ENCODE measurements around the gene TAS2R50.

TAS2R50 gene

DNA sequence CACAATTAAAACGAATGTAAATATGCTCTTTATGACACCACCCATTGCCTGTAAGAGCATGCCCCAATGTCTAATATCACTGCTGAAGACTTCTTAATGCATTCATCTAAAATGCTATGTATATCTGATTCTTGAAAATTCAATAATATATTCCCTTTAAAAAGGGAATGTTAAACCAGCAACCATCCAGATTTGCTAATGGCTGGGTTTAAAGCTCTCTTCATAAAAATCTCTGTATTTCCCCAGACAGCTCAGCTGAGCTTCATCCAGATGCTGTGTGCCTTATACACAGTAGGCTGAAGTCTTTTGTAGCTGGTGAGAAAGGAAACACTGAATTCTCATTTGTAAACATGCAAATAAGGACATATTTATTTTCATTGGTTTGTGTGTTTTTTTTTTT, 47.5 kb downstream of the TAS2R50 start, which contains the start of gene TAS2R14:
Gene TAS2R14, minus strand, starts transcription at position 101 of the 400 bp plus-strand sequence. Its CDS starts 56 bp downstream, at position 45.
- no peaks in the 10 kb centered on the region for H3K27me3 ChIP-seq (ENCODE audit: insufficient read depth, insufficient read length)
- DNase-seq (ENCODE audit: low read depth, low spot score) = no peak
- H3K4me1 ChIP-seq (ENCODE audit: insufficient read depth, insufficient read length) = peaks cover 3% of the 10 kb centered on the region
- no peak within 1 kb of the TSS for H3K4me3 ChIP-seq (ENCODE audit: insufficient read length, low read depth)
- no peak within 1 kb of the TSS for H3K9ac ChIP-seq (ENCODE audit: insufficient read length, low read depth)
- no peaks in the 10 kb centered on the region for H3K36me3 ChIP-seq (ENCODE audit: insufficient read depth, insufficient read length, low read length)
- H3K9me3 ChIP-seq (ENCODE audit: insufficient read depth, low read length) = peaks cover 14% of the 10 kb centered on the region
- TF ChIP-seq ZNF274 (IDR thresholded peaks at IDR 0.05; ENCODE audit: low read depth, low read length) = no peak
- no peak for TF ChIP-seq SUZ12 (IDR thresholded peaks at IDR 0.05; ENCODE audit: extremely low read depth, insufficient read depth, insufficient read length)
- TF ChIP-seq YY1 (IDR thresholded peaks at IDR 0.05; ENCODE audit: insufficient read depth, insufficient read length) = no peak

GRCh38 chr12:10936506-10936905, 50.2 kb downstream of the TAS2R50 start:
- H3K27me3 ChIP-seq (ENCODE audit: insufficient read depth, insufficient read length) = no peaks in the 10 kb centered on the region
- H3K9ac ChIP-seq (ENCODE audit: insufficient read length, low read depth) = no peak overlapping the region
- H3K4me3 ChIP-seq (ENCODE audit: insufficient read length, low read depth) = no peak overlapping the region
- no peak for DNase-seq (ENCODE audit: low read depth, low spot score)
- TF ChIP-seq SUZ12 (IDR thresholded peaks at IDR 0.05; ENCODE audit: extremely low read depth, insufficient read depth, insufficient read length) (no peak), YY1 (IDR thresholded peaks at IDR 0.05; ENCODE audit: insufficient read depth, insufficient read length) (no peak), ZNF274 (IDR thresholded peaks at IDR 0.05; ENCODE audit: low read depth, low read length) (no peak)
- H3K9me3 ChIP-seq (ENCODE audit: insufficient read depth, low read length) = no peaks in the 10 kb centered on the region
- no peaks in the 10 kb centered on the region for H3K36me3 ChIP-seq (ENCODE audit: insufficient read depth, insufficient read length, low read length)
- H3K4me1 ChIP-seq (ENCODE audit: insufficient read depth, insufficient read length) = no peaks in the 10 kb centered on the region
